ENCODE measurements around the gene B4GALNT2. TPM values are rescaled to one million over a fixed set of nuclear protein-coding genes. Genes with fewer than 3 reads are reported as not detected.

The B4GALNT2 gene
- polyA plus RNA-seq, 3 donors: not detected

DNA sequence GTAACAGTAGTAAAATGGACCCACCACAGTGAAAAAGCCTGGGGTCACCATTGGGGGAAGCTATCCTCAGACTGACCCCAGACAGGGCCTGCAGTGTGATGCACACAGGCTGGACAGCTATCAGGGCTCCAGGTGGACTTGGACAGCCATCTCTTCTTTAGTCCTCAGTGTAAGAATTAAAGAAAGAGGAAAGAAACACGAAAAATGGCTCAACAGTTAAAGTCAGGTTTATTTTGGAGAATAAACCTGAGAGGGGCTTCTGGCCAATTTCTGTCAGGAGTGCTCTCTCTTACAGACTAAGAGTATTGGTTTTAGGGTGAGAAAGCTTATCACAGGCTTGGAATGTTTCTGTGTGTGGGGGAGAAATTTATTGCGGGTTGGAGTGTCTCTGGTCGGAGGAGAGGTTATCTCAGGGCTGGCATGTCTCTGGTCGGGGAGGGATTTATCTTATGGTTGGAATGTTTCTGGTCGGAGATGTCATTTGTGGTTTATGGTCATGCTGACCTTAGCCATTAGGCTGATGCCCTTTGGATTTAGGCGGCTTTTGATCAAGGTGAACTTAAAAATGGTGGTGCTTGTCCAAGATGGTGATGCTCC is 10.8 kb upstream of the B4GALNT2 start:
- Histone ChIP-seq H3K36me3 (replicated peaks in 1 of 2; ENCODE audit: control insufficient read depth in 1 of 2, insufficient read depth in 2 of 2, low read length in 2 of 2) (no peaks in the 10 kb centered on the region), H2AFZ (ENCODE audit: insufficient read depth, low read depth, low read length, poor library complexity, severe bottlenecking) (no peak overlapping the region), H4K20me1 (ENCODE audit: insufficient read depth, low read length) (no peaks in the 10 kb centered on the region), H3K9me3 (replicated peaks in 1 of 2; ENCODE audit: control insufficient read depth in 1 of 2, insufficient read depth in 1 of 2, low read length in 2 of 2) (peaks cover 0 to 6% of the 10 kb centered on the region in 2 donors), H3K27ac (ENCODE audit: low read depth in 1 of 2, low read length in 2 of 2) (no peak overlapping the region), H3K79me2 (ENCODE audit: insufficient read depth, low read length) (no peaks in the 10 kb centered on the region), H3K4me2 (replicated peaks; ENCODE audit: extremely low read depth, low read length, poor library complexity, severe bottlenecking) (no peak overlapping the region), H3K9ac (ENCODE audit: insufficient read depth, low read length, poor library complexity, severe bottlenecking) (no peak overlapping the region), H3K4me1 (ENCODE audit: control insufficient read depth in 1 of 2, insufficient read depth in 2 of 2, low read length in 2 of 2) (no peaks in the 10 kb centered on the region), H3K27me3 (ENCODE audit: control insufficient read depth in 2 of 2, insufficient read depth in 2 of 2, low read length in 2 of 2) (peaks cover 9 to 10% of the 10 kb centered on the region in 2 donors), H3K4me3 (replicated peaks in 1 of 3; ENCODE audit: low read depth in 2 of 3, low read length in 3 of 3) (no peak overlapping the region)
- DNase-seq: no peak
- TF ChIP-seq, protein P1, sequence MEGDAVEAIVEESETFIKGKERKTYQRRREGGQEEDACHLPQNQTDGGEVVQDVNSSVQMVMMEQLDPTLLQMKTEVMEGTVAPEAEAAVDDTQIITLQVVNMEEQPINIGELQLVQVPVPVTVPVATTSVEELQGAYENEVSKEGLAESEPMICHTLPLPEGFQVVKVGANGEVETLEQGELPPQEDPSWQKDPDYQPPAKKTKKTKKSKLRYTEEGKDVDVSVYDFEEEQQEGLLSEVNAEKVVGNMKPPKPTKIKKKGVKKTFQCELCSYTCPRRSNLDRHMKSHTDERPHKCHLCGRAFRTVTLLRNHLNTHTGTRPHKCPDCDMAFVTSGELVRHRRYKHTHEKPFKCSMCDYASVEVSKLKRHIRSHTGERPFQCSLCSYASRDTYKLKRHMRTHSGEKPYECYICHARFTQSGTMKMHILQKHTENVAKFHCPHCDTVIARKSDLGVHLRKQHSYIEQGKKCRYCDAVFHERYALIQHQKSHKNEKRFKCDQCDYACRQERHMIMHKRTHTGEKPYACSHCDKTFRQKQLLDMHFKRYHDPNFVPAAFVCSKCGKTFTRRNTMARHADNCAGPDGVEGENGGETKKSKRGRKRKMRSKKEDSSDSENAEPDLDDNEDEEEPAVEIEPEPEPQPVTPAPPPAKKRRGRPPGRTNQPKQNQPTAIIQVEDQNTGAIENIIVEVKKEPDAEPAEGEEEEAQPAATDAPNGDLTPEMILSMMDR (IDR thresholded peaks at IDR 0.05): no peak
- WGBS (ENCODE audit: insufficient coverage): 94% methylated on average over 4 of the region's 6 CpGs
- intact Hi-C loops (cut with micrococcal nuclease): no loop called here
- Mint-ChIP-seq H3K27ac (peak overlapping the region in 1 of 7 donors; percentile 16), H3K9me3 (peaks cover 0 to 7% (median 3%) of the 10 kb centered on the region in 7 donors), H3K36me3 (no peaks in the 10 kb centered on the region), H3K4me1 (no peaks in the 10 kb centered on the region), H3K27me3 (ENCODE audit: low read depth in 3 of 3) (peaks cover 12 to 41% (median 15%) of the 10 kb centered on the region in 3 donors), H3K4me3 (no peak overlapping the region)

DNA sequence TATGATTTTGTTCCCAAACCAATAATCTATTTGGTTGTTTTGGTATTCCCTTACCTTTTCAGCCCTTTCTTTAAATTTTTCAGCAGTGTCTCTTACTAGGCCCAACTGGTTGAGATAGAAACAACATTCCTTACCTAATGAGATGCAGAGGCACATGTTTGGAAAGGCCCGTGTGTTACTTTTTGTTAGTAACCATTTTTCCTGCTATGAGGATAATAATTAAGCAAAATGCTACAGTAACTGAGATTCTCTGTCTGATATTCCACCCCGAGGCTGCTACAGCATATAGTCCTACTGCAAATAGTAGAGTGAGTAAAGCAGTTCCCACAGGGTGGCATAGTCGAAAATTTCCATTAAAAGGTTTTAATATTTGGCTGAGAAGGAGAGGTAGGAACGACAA is 10.0 kb upstream of the B4GALNT2 start:
- Histone ChIP-seq H2AFZ (ENCODE audit: insufficient read depth, low read depth, low read length, poor library complexity, severe bottlenecking) (no peak overlapping the region), H4K20me1 (ENCODE audit: insufficient read depth, low read length) (no peaks in the 10 kb centered on the region), H3K4me2 (replicated peaks; ENCODE audit: extremely low read depth, low read length, poor library complexity, severe bottlenecking) (no peak overlapping the region), H3K9ac (ENCODE audit: insufficient read depth, low read length, poor library complexity, severe bottlenecking) (no peak overlapping the region), H3K27me3 (ENCODE audit: control insufficient read depth in 2 of 2, insufficient read depth in 2 of 2, low read length in 2 of 2) (peaks cover 9% of the 10 kb centered on the region in 2 donors), H3K79me2 (ENCODE audit: insufficient read depth, low read length) (no peaks in the 10 kb centered on the region), H3K36me3 (replicated peaks in 1 of 2; ENCODE audit: control insufficient read depth in 1 of 2, insufficient read depth in 2 of 2, low read length in 2 of 2) (no peaks in the 10 kb centered on the region), H3K27ac (ENCODE audit: low read depth in 1 of 2, low read length in 2 of 2) (no peak overlapping the region), H3K4me1 (ENCODE audit: control insufficient read depth in 1 of 2, insufficient read depth in 2 of 2, low read length in 2 of 2) (no peaks in the 10 kb centered on the region), H3K4me3 (replicated peaks in 1 of 3; ENCODE audit: low read depth in 2 of 3, low read length in 3 of 3) (no peak overlapping the region), H3K9me3 (replicated peaks in 1 of 2; ENCODE audit: control insufficient read depth in 1 of 2, insufficient read depth in 1 of 2, low read length in 2 of 2) (peaks cover 0 to 6% of the 10 kb centered on the region in 2 donors)
- DNase-seq: no peak
- Mint-ChIP-seq H3K27me3 (ENCODE audit: low read depth in 3 of 3) (peaks cover 12 to 35% (median 15%) of the 10 kb centered on the region in 3 donors), H3K4me3 (no peak overlapping the region), H3K27ac (no peak overlapping the region), H3K36me3 (no peaks in the 10 kb centered on the region), H3K4me1 (no peaks in the 10 kb centered on the region), H3K9me3 (peaks cover 0 to 7% (median 3%) of the 10 kb centered on the region in 7 donors)
- TF ChIP-seq, protein P1 (IDR thresholded peaks at IDR 0.05): no peak
- intact Hi-C loops (cut with micrococcal nuclease): no loop called here
- no CpG with 5 or more reads among the region's 4 CpGs for WGBS (ENCODE audit: insufficient coverage)
